Measurements from ENCODE around the gene IFNL1. TPM values are rescaled to one million over a fixed set of nuclear protein-coding genes. Genes with fewer than 3 reads are reported as not detected.
A peak's percentile ranks its signal among the peaks of the same experiment; 100 is the strongest.

The IFNL1 gene
- total and polyA plus RNA-seq, 4 donors = not detected

- no peaks in the 10 kb centered on the region for H3K27me3 ChIP-seq (ENCODE audit: control insufficient read depth in 1 of 2, insufficient read depth in 2 of 2, low read length in 1 of 2)
- no peaks in the 10 kb centered on the region for H3K36me3 ChIP-seq (ENCODE audit: control insufficient read depth in 1 of 2, insufficient read depth in 2 of 2, low read length in 1 of 2)
- 19 to 34% methylated on average over 5 to 10 of the region's 10 CpGs for WGBS, 2 donors
- DNase-seq = no peak
- no peak overlapping the region for H3K27ac ChIP-seq (ENCODE audit: low read depth in 1 of 2, low read length in 2 of 2)
- H3K4me1 ChIP-seq (ENCODE audit: control insufficient read depth in 1 of 2, insufficient read depth in 2 of 2, low read length in 2 of 2) = no peaks in the 10 kb centered on the region
- no peaks in the 10 kb centered on the region for H3K9me3 ChIP-seq (ENCODE audit: control insufficient read depth, low read length)
- intact Hi-C loops (cut with DNase I) = no loop called here
- no peak for ATAC-seq (ENCODE audit: low FRiP score)
- H3K4me3 ChIP-seq (ENCODE audit: low read length in 2 of 2) = peak overlapping the region; percentile 41 to 72
Measured at GRCh38 chr19:39321117-39321831, 25.1 kb downstream of the IFNL1 start.

- no peaks in the 10 kb centered on the region for H3K36me3 ChIP-seq (ENCODE audit: control insufficient read depth in 1 of 2, insufficient read depth in 2 of 2, low read length in 1 of 2)
- H3K4me3 ChIP-seq (ENCODE audit: low read length in 2 of 2) = no peak overlapping the region
- ATAC-seq (ENCODE audit: low FRiP score) (no peak), DNase-seq (no peak)
- no peak overlapping the region for H3K27ac ChIP-seq (ENCODE audit: low read depth in 1 of 2, low read length in 2 of 2)
- H3K27me3 ChIP-seq (ENCODE audit: control insufficient read depth in 1 of 2, insufficient read depth in 2 of 2, low read length in 1 of 2) = no peaks in the 10 kb centered on the region
- H3K4me1 ChIP-seq (ENCODE audit: control insufficient read depth in 1 of 2, insufficient read depth in 2 of 2, low read length in 2 of 2) = no peaks in the 10 kb centered on the region
- no peaks in the 10 kb centered on the region for H3K9me3 ChIP-seq (ENCODE audit: control insufficient read depth, low read length)
- intact Hi-C loops (cut with DNase I) = no loop called here
Measured at GRCh38 chr19:39321832-39322176, 25.6 kb downstream of the IFNL1 start.

GRCh38 chr19:39324242-39324842 lies 28.1 kb downstream of the IFNL1 start:
- intact Hi-C loops (cut with DNase I) = no loop called here
- no peaks in the 10 kb centered on the region for H3K27me3 ChIP-seq (ENCODE audit: control insufficient read depth in 1 of 2, insufficient read depth in 2 of 2, low read length in 1 of 2)
- H3K4me3 ChIP-seq (ENCODE audit: low read length in 2 of 2) = no peak overlapping the region
- no peak overlapping the region for H3K27ac ChIP-seq (ENCODE audit: low read depth in 1 of 2, low read length in 2 of 2)
- H3K9me3 ChIP-seq (ENCODE audit: control insufficient read depth, low read length) = no peaks in the 10 kb centered on the region
- ATAC-seq (ENCODE audit: low FRiP score) = no peak
- no peak for DNase-seq
- 85 to 89% methylated on average over 5 of the region's 5 CpGs for WGBS, 2 donors
- H3K4me1 ChIP-seq (ENCODE audit: control insufficient read depth in 1 of 2, insufficient read depth in 2 of 2, low read length in 2 of 2) = no peaks in the 10 kb centered on the region
- H3K36me3 ChIP-seq (ENCODE audit: control insufficient read depth in 1 of 2, insufficient read depth in 2 of 2, low read length in 1 of 2) = no peaks in the 10 kb centered on the region

- Histone ChIP-seq H3K27me3 (ENCODE audit: control insufficient read depth in 1 of 2, insufficient read depth in 2 of 2, low read length in 1 of 2) (no peaks in the 10 kb centered on the region), H3K4me3 (ENCODE audit: low read length in 2 of 2) (no peak overlapping the region), H3K4me1 (ENCODE audit: control insufficient read depth in 1 of 2, insufficient read depth in 2 of 2, low read length in 2 of 2) (no peaks in the 10 kb centered on the region), H3K27ac (ENCODE audit: low read depth in 1 of 2, low read length in 2 of 2) (no peak overlapping the region), H3K9me3 (ENCODE audit: control insufficient read depth, low read length) (no peaks in the 10 kb centered on the region), H3K36me3 (ENCODE audit: control insufficient read depth in 1 of 2, insufficient read depth in 2 of 2, low read length in 1 of 2) (no peaks in the 10 kb centered on the region)
- DNase-seq (peak in 1 of 2 donors; percentile 16), ATAC-seq (ENCODE audit: low FRiP score) (no peak)
- 70 to 76% methylated on average over 16 of the region's 16 CpGs for WGBS, 2 donors
- intact Hi-C loops (cut with DNase I) = loop anchor here (2.0 to 5.0 kb wide), 2 partner anchors 204 to 205 kb away; no protein-coding TSS in a partner anchor
Measured at GRCh38 chr19:39325778-39326665, 29.8 kb downstream of the IFNL1 start.

- Histone ChIP-seq H3K27ac (ENCODE audit: low read depth in 1 of 2, low read length in 2 of 2) (no peak overlapping the region), H3K4me3 (ENCODE audit: low read length in 2 of 2) (no peak overlapping the region), H3K9me3 (ENCODE audit: control insufficient read depth, low read length) (no peaks in the 10 kb centered on the region), H3K36me3 (ENCODE audit: control insufficient read depth in 1 of 2, insufficient read depth in 2 of 2, low read length in 1 of 2) (no peaks in the 10 kb centered on the region), H3K4me1 (ENCODE audit: control insufficient read depth in 1 of 2, insufficient read depth in 2 of 2, low read length in 2 of 2) (no peaks in the 10 kb centered on the region), H3K27me3 (ENCODE audit: control insufficient read depth in 1 of 2, insufficient read depth in 2 of 2, low read length in 1 of 2) (no peaks in the 10 kb centered on the region)
- ATAC-seq (ENCODE audit: low FRiP score) = peak; percentile 23
- WGBS, 2 donors = 65 to 66% methylated on average over 16 of the region's 16 CpGs
- intact Hi-C loops (cut with DNase I) = loop anchor here (2.0 to 5.0 kb wide), 2 partner anchors 205 to 207 kb away; no protein-coding TSS in a partner anchor
- DNase-seq = peak in 1 of 2 donors; percentile 34
Measured at GRCh38 chr19:39327363-39328045, 31.3 kb downstream of the IFNL1 start.

GRCh38 chr19:39328046-39328705 lies 32.0 kb downstream of the IFNL1 start:
- Histone ChIP-seq H3K4me1 (ENCODE audit: control insufficient read depth in 1 of 2, insufficient read depth in 2 of 2, low read length in 2 of 2) (no peaks in the 10 kb centered on the region), H3K4me3 (ENCODE audit: low read length in 2 of 2) (no peak overlapping the region), H3K27me3 (ENCODE audit: control insufficient read depth in 1 of 2, insufficient read depth in 2 of 2, low read length in 1 of 2) (no peaks in the 10 kb centered on the region), H3K9me3 (ENCODE audit: control insufficient read depth, low read length) (no peaks in the 10 kb centered on the region), H3K36me3 (ENCODE audit: control insufficient read depth in 1 of 2, insufficient read depth in 2 of 2, low read length in 1 of 2) (no peaks in the 10 kb centered on the region), H3K27ac (ENCODE audit: low read depth in 1 of 2, low read length in 2 of 2) (no peak overlapping the region)
- intact Hi-C loops (cut with DNase I) = loop anchor here in 1 of 2 donors (5.0 kb wide), 1 partner anchor 206 kb away; no protein-coding TSS in a partner anchor
- WGBS, 2 donors = 23 to 25% methylated on average over 17 of the region's 17 CpGs
- peak; percentile 85 to 95 for DNase-seq
- peak; percentile 87 for ATAC-seq (ENCODE audit: low FRiP score)

- Histone ChIP-seq H3K27me3 (ENCODE audit: control insufficient read depth in 1 of 2, insufficient read depth in 2 of 2, low read length in 1 of 2) (no peaks in the 10 kb centered on the region), H3K36me3 (ENCODE audit: control insufficient read depth in 1 of 2, insufficient read depth in 2 of 2, low read length in 1 of 2) (no peaks in the 10 kb centered on the region), H3K9me3 (ENCODE audit: control insufficient read depth, low read length) (no peaks in the 10 kb centered on the region), H3K4me1 (ENCODE audit: control insufficient read depth in 1 of 2, insufficient read depth in 2 of 2, low read length in 2 of 2) (no peaks in the 10 kb centered on the region), H3K4me3 (ENCODE audit: low read length in 2 of 2) (no peak overlapping the region), H3K27ac (ENCODE audit: low read depth in 1 of 2, low read length in 2 of 2) (no peak overlapping the region)
- ATAC-seq (ENCODE audit: low FRiP score) (no peak), DNase-seq (peak in 1 of 2 donors; percentile 1)
- 87% methylated on average over 7 of the region's 7 CpGs for WGBS, 2 donors
- intact Hi-C loops (cut with DNase I) = loop anchor here in 1 of 2 donors (5.0 kb wide), 2 partner anchors 208 to 368 kb away; no protein-coding TSS in a partner anchor
Measured at GRCh38 chr19:39329948-39330347, 33.7 kb downstream of the IFNL1 start.

- ATAC-seq (ENCODE audit: low FRiP score) = no peak
- DNase-seq = peak in 1 of 2 donors; percentile 20
- Histone ChIP-seq H3K27me3 (ENCODE audit: control insufficient read depth in 1 of 2, insufficient read depth in 2 of 2, low read length in 1 of 2) (no peaks in the 10 kb centered on the region), H3K4me3 (ENCODE audit: low read length in 2 of 2) (no peak overlapping the region), H3K27ac (ENCODE audit: low read depth in 1 of 2, low read length in 2 of 2) (no peak overlapping the region), H3K4me1 (ENCODE audit: control insufficient read depth in 1 of 2, insufficient read depth in 2 of 2, low read length in 2 of 2) (no peaks in the 10 kb centered on the region), H3K9me3 (ENCODE audit: control insufficient read depth, low read length) (no peaks in the 10 kb centered on the region), H3K36me3 (ENCODE audit: control insufficient read depth in 1 of 2, insufficient read depth in 2 of 2, low read length in 1 of 2) (no peaks in the 10 kb centered on the region)
- intact Hi-C loops (cut with DNase I) = loop anchor here in 1 of 2 donors (5.0 kb wide), 1 partner anchor 370 kb away; no protein-coding TSS in a partner anchor
- WGBS, 2 donors = 80% methylated on average over 7 of the region's 7 CpGs
Measured at GRCh38 chr19:39332293-39332692, 36.1 kb downstream of the IFNL1 start.

All from aorta (tissue), 5 donors.